DMS53 treated with DMSO at 0.1 percent for 48 hours (cell line): Measurements from ENCODE around the gene TMEM223.
"Not testable (repeated sequence)": the region's sequence is repeated elsewhere in the genome, so short reads cannot be mapped to it uniquely, and the experiment has no call there.

Source experiments
- DNase-seq: peaks from one replicate; lab custom pipeline; 2025; ENCODE audit not compliant: unreplicated experiment; lab: John Stamatoyannopoulos, UW

Gene TMEM223

GRCh38 chr11:62791501-62792201, at the start of gene TMEM223:
TSS of gene TMEM223 (minus strand) at chr11:62792006. CDS start at chr11:62791994, 12 bp downstream.
- DNase-seq: peak; percentile 39

GRCh38 chr11:62840721-62841360, 49.0 kb upstream of the TMEM223 start:
- peak; percentile 65 for DNase-seq

DNA sequence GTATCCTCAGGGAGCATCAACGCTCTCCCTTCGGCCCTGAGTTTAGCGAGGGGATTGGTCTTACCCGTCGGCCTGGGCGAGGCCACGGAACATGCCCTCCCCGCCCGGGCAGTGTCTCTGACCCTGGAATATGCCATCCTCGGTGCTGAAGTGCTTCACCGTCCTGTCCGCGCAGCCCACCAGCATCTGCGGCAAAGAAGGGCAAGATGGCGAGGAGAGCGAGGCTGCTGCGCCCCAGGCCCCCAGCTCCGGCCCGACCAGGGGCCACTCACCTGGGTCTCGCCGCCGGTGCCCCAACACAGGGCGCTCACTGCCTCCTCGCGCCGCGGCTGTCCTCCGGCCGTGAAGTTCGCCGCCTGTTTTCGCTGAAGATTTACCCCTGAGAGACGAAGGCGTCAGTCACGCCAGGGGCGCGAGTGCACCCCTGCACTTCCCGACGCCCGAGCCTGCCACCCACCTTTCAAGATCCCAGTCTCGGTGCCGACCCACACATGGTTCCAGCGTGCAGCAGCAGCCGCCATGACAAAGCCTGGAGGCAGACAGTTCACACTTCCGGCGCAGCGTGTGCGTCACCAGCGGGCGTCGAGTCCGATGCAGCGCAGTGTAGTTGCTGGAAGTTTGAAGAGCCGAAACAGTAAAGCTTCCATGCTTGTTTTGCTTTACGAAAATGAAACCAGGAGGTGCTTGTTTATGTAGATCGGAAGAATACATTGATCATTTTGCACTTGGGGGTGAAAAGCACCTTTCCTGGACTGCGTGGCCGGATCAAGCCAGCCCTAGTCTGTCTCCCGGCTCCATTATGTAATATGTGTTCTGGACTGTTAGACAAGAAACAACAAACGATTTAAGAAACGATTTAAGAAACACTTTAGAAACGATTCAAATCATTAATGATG, 47.5 kb upstream of the TMEM223 start, which contains the start of gene WDR74:
TSS of gene WDR74 (minus strand) at position 541 of the 896 bp plus-strand sequence. CDS start at position 521, 20 bp downstream.
- DNase-seq: peak; percentile 86

DNA sequence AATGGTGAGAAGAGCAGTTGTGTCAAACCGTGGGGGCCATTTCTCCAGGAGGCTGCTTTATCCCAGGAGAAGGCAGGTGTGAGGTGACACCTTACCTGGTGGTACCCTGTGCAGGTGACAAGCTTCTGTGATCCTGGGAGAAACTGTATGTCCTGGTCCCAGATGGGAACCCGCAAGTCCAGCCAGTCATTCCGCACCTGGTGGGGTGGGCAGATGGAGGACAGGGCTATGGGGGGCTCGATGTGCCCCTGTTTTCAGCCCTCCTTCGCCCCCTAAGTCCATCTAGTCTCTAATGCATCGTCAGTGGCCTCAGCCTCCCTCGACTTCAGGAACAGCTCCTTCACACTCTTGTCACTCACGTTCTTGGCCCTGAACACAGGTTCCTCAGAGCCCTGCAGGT, 43.5 kb upstream of the TMEM223 start:
- no peak for DNase-seq

GRCh38 chr11:62832336-62833234, 40.8 kb upstream of the TMEM223 start, which contains the start of gene TEX54:
TSS of gene TEX54 (minus strand) at chr11:62832841.
- no peak for DNase-seq

DNA sequence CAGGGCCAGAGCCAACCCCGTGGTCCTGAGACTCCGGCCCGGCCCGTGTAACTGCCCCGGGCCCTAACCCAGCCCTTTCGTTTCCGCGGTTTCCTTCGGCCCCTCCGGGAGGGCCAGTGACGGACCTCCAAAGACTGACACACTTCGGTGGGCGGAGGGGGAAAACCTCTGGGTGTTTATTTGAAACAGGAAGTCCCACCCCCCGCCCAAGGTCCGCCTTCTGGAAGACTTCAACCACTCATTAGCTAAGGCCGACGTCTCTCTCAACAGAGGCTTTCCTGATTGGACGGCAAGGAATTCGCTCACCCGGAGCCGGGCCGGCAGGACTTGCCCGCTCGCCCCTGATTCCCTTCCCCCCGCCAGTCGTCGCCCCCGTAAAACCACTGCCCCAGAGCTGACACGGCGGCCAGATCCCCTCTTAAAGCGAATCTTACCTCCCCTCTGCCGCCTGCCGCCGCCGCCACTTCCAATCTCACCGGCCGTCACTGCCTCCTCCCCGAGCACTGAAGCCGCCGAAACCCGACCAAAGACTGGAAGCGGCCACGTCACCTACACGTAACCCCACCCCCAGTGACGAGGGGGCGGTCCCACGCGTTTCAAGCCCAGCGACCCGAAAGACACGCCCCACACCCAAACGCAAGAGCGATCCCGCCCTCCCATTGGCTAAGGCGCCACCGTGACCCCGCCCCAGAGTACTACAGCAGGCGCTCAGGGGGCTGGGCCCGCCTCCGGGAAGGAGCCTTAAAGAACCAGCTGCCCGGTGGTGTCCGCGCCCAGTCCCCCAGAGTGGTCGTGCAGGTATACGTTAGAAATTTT, 39.9 kb upstream of the TMEM223 start, which contains the start of gene STX5:
TSS of gene STX5 (minus strand) at position 532 of the 816 bp plus-strand sequence. CDS start 808 bp downstream, outside the sequence.
- peak; percentile 94 for DNase-seq

GRCh38 chr11:62830904-62831519, 39.2 kb upstream of the TMEM223 start:
- DNase-seq: no peak

- not testable (repeated sequence) for DNase-seq
Measured at GRCh38 chr11:62828130-62828529, 36.3 kb upstream of the TMEM223 start.

DNA sequence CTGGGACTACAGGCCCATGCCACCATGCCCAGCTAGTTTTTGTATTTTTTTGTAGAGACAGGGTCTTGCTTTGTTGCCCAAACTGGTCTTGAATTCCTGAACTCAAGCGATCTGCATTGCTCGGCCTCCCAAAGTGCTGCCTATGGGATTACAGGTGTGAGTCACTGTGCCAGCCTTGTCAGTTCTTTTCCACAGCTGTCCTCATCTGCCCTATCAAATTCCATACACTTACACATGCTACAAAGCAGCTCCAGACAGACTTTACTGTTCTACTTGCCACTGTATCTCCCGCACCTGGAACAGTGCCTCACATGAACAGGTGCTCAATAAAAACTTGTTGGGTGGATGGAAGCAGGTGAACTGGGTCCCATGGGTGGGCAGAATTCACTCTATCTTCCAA, 31.9 kb upstream of the TMEM223 start:
- DNase-seq: no peak

DNA sequence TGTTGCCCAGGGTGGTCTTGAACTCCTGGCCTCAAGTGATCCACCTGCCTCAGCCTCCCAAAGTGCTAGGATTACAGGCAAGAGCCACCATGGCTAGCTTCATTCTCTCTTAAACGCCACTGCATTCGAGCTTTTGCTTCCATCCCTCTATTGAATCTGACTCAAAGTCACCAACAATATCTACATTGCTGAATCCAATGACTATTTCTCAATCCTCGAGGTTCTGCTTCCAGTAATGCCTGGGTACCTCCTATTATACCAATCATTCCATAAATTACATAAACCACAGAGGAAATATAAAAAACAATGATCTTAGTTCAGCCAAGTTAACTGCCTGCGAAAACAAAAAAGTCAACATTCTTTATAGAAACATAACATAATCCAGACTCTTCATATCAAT, 25.3 kb upstream of the TMEM223 start:
- no peak for DNase-seq

DNA sequence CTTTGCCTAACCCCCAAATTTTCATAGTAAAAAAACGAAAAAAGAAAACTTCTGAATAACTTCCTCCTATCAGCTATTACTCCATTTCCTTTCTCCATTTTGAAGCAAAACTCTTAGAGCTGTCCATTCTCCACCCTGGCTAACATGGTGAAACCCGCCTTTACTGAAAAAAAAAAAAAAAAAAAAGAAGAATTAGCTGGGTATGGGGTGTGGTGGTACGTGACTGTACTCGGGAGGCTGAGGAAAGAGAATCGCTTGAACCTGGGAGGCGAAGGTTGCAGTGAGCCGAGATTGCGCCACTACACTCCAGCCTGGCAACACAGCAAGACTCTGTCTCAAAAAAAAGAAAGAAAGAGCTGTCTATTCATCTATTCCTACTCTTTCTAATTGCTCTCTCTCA, 24.8 kb upstream of the TMEM223 start:
- no peak for DNase-seq

- DNase-seq: no peak
Measured at GRCh38 chr11:62811659-62812058, 19.9 kb upstream of the TMEM223 start.

GRCh38 chr11:62810748-62811147, 18.9 kb upstream of the TMEM223 start:
- no peak for DNase-seq

DNA sequence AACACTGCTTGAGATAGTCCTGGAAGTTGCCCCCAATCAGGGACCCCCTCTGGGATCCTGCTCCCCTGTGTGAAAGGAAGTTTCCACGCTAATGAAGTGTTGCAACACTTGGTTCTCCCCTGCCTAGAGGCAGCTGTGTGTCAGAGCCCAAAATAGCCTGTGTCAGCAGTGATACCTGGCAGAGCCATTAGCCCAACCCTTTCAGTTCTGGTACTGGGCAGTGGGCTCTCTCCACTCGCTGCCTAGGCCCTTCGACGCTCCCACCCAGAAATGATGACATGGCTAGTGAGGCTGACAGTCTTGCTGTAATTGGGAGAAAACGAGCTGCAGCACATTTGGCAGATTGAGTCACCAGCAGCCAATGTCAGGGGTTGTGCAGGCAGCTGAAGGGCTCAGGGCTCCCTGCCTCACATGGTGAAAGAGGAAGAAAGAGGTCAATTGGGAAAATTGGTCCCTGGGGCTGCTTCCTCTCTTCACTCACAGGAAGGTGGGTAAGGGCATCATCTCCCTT, 14.9 kb upstream of the TMEM223 start:
- DNase-seq: no peak

- DNase-seq: no peak
Measured at GRCh38 chr11:62805961-62806441, 14.2 kb upstream of the TMEM223 start.

- DNase-seq: peak; percentile 94
Measured at GRCh38 chr11:62805076-62805892, 13.5 kb upstream of the TMEM223 start, which contains the start of gene NXF1. TSS of gene NXF1 (minus strand) at chr11:62805440. CDS start at chr11:62805356, 84 bp downstream.

DNA sequence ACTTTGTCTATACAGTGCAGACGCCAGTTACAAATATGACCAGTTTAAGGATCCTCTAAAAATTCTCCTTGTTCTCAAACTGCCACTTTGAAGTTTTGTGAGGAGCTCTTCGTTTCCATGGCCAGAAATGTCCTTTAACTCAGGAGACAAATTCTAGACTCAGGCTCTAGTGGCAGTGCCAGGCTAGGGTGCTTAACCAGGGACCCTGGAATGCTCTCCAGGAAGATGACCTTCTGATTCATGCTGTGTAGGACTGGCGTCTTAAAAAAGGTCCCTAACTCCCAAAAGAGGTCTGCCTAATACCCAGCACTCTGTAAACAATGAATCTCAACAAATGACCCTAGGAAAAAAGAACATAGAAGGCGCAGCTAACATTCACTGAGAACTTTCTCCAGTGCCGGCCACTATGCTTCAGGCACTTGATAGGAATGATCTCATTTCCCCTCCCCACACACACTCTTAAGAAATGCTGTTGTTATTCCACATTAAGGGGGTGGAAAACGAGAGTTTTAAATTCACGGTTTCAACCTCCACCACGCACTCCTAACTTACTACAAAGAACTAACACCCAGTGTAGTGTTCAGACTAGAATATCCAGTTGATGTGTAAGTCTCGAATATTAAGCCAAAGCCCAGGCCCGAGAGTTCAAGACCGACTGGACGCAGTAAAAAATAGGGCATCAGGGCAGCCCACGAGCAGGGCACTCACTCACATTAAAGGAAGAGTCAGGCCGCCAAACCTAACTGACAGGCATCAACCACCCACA, 12.7 kb upstream of the TMEM223 start:
- DNase-seq: peak; percentile 29
